Left lung (tissue), 10 donors: ENCODE data around the gene TFDP1. TPM values are rescaled to one million over a fixed set of nuclear protein-coding genes. Genes with fewer than 3 reads are reported as not detected.
A peak's percentile ranks its signal among the peaks of the same experiment; 100 is the strongest.

Experiments used
- ATAC-seq: fragments of 200-7000 bp; cut with Tn5 transposase; one replicate; pipeline ENCODE4 v1.9.1; 2020; ENCODE audit warnings: moderate library complexity
- DNase-seq, 4 donors: peaks; one replicate each; pipeline ENCODE4 v3.0.0-alpha.2; 2013 to 2020
- H3K27ac ChIP-seq, 2 donors: fragments of 200-600 bp; sonication (generic) in 1 of 2; one replicate each; pipeline versions ENCODE4 v1.5.0 to v1.8.0; 2020 to 2021
- H3K27me3 ChIP-seq, 2 donors: fragments of 200-600 bp; sonication (generic) in 1 of 2; one replicate each; pipeline versions ENCODE4 v1.5.0 to v1.8.0; 2020 to 2021
- H3K36me3 ChIP-seq, 2 donors: fragments of 200-600 bp; sonication (generic) in 1 of 2; one replicate each; pipeline versions ENCODE4 v1.5.0 to v1.8.0; 2020 to 2021
- H3K4me1 ChIP-seq, 2 donors: fragments of 200-600 bp; one replicate each; pipeline ENCODE4 v1.8.0; 2021
- H3K4me3 ChIP-seq, 2 donors: fragments of 200-600 bp; sonication (generic) in 1 of 2; one replicate each; pipeline versions ENCODE4 v1.5.0 to v1.8.0; 2020 to 2021; ENCODE audit warnings: mild to moderate bottlenecking in 1 of 2
- H3K9me3 ChIP-seq, 2 donors: fragments of 200-600 bp; sonication (generic) in 1 of 2; one replicate each; pipeline versions ENCODE4 v1.5.0 to v1.8.0; 2020 to 2021
- CTCF ChIP-seq, 2 donors: fragments of 200-600 bp; sonication (generic) in 1 of 2; IDR thresholded peaks; one replicate each; pipeline versions ENCODE4 v1.5.0 to v1.8.0; 2021; ENCODE audit warnings: antibody characterized with exemption in 2 of 2
- intact Hi-C, 2 donors: fragments of 100-400 bp; cut with DNase I; formaldehyde crosslinking; loops; one replicate each; pipeline versions ENCODE4 v1.11.2 to v1.14.2; 2022
- polyA plus RNA-seq, 6 donors: library from polyadenylated mRNA; unstranded; fragments of 120-200 nt; gene quantifications; one replicate each; pipeline ENCODE4 v1.2.1, GENCODE V29; 2013; ENCODE audit not compliant: insufficient read length in 6 of 6
- total RNA-seq, 2 donors: library from RNA; stranded (reverse); fragmentation: NEBNext Ultra II Directional; extraction: Animal tissue kit (Norgen Biotek cat#: 25700); gene quantifications; one replicate each; pipeline ENCODE4 v1.2.1, GENCODE V29; 2021
- donor health status: DM: no; HTN: yes; CAD: no.
- donor health status: DM: no; HTN: no; CAD: no.

TFDP1 gene
- total and polyA plus RNA-seq, 8 donors: 48.8 to 99.5 (median 81.7) TPM

GRCh38 chr13:113664751-113665596, 80.4 kb downstream of the TFDP1 start:
- ATAC-seq: peak; percentile 11
- H3K27me3 ChIP-seq: no peaks in the 10 kb centered on the region
- DNase-seq: peak in 2 of 4 donors; percentile 20 to 69

GRCh38 chr13:113665597-113666328, 81.2 kb downstream of the TFDP1 start:
- Histone ChIP-seq H3K4me3 (no peak overlapping the region), H3K27me3 (no peaks in the 10 kb centered on the region), H3K9me3 (peaks cover 0 to 17% of the 10 kb centered on the region in 2 donors), H3K4me1 (no peaks in the 10 kb centered on the region), H3K27ac (no peak overlapping the region), H3K36me3 (no peaks in the 10 kb centered on the region)
- DNase-seq (peak in 1 of 4 donors; percentile 18), ATAC-seq (no peak)
- no peak for TF ChIP-seq CTCF (IDR thresholded peaks at IDR 0.05)
- intact Hi-C loops: no loop called here

More at GRCh38 chr13:113664751-113665596, 80.4 kb downstream of the TFDP1 start:
- Histone ChIP-seq H3K4me3 (no peak overlapping the region), H3K27ac (no peak overlapping the region), H3K36me3 (no peaks in the 10 kb centered on the region), H3K4me1 (no peaks in the 10 kb centered on the region), H3K9me3 (peaks cover 0 to 22% of the 10 kb centered on the region in 2 donors)
- no peak for TF ChIP-seq CTCF (IDR thresholded peaks at IDR 0.05)
- intact Hi-C loops: no loop called here

GRCh38 chr13:113666329-113666670, 81.7 kb downstream of the TFDP1 start:
- no peak for ATAC-seq
- no peak overlapping the region for H3K27ac ChIP-seq

GRCh38 chr13:113666951-113667701, 82.6 kb downstream of the TFDP1 start, which contains the start of gene GRK1:
Gene GRK1 (plus strand): TSS chr13:113667219. CDS start chr13:113667387, 168 bp downstream.
- Histone ChIP-seq H3K36me3 (no peaks in the 10 kb centered on the region), H3K9me3 (peaks cover 0 to 3% of the 10 kb centered on the region in 2 donors), H3K27me3 (no peaks in the 10 kb centered on the region), H3K27ac (no peak within 1 kb of the TSS), H3K4me3 (no peak within 1 kb of the TSS), H3K4me1 (no peaks in the 10 kb centered on the region)
- no peak for TF ChIP-seq CTCF (IDR thresholded peaks at IDR 0.05)
- no peak for ATAC-seq
- peak in 3 of 4 donors; percentile 26 to 78 (median 41) for DNase-seq
- intact Hi-C loops: no loop called here

More at GRCh38 chr13:113666329-113666670, 81.7 kb downstream of the TFDP1 start:
- H3K36me3 ChIP-seq: no peaks in the 10 kb centered on the region
- H3K4me3 ChIP-seq: no peak overlapping the region
- H3K4me1 ChIP-seq: no peaks in the 10 kb centered on the region
- DNase-seq: peak in 1 of 4 donors; percentile 13
- H3K27me3 ChIP-seq: no peaks in the 10 kb centered on the region
- no peak for TF ChIP-seq CTCF (IDR thresholded peaks at IDR 0.05)
- intact Hi-C loops: no loop called here
- peaks cover 0 to 12% of the 10 kb centered on the region in 2 donors for H3K9me3 ChIP-seq
